Right lobe of liver (tissue), 4 donors: ENCODE measurements around the gene DIAPH3.

Source experiments
- POLR2A ChIP-seq: fragments of 450-650 bp; IDR thresholded peaks from one replicate; pipeline ENCODE4 v1.6.1; 2017; ENCODE audit warnings: antibody characterized with exemption, mild to moderate bottlenecking
- TF ChIP-seq, protein P1 (sequence below), 4 donors: fragments of 200-600 bp in 3 of 4; fragments of 450-650 bp in 1 of 4; IDR thresholded peaks; one replicate each; pipeline versions ENCODE4 v1.5.1 to v1.8.0; 2016 to 2022; ENCODE audit warnings: antibody characterized with exemption in 4 of 4, mild to moderate bottlenecking in 2 of 4
- donor health status: DM: no; HTN: no; CAD: no.
- donor health status: DM: no; HTN: no; CAD: no.
- donor health status: DM: no; HTN: yes; CAD: no.

GRCh38 chr13:59659981-59660380, 503.7 kb downstream of the DIAPH3 start:
- TF ChIP-seq, protein P1, sequence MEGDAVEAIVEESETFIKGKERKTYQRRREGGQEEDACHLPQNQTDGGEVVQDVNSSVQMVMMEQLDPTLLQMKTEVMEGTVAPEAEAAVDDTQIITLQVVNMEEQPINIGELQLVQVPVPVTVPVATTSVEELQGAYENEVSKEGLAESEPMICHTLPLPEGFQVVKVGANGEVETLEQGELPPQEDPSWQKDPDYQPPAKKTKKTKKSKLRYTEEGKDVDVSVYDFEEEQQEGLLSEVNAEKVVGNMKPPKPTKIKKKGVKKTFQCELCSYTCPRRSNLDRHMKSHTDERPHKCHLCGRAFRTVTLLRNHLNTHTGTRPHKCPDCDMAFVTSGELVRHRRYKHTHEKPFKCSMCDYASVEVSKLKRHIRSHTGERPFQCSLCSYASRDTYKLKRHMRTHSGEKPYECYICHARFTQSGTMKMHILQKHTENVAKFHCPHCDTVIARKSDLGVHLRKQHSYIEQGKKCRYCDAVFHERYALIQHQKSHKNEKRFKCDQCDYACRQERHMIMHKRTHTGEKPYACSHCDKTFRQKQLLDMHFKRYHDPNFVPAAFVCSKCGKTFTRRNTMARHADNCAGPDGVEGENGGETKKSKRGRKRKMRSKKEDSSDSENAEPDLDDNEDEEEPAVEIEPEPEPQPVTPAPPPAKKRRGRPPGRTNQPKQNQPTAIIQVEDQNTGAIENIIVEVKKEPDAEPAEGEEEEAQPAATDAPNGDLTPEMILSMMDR (IDR thresholded peaks at IDR 0.05): no peak
- TF ChIP-seq POLR2A: no peak
